RWPE2 (cell line): ENCODE measurements around the gene ANKRD42.

ENCODE experiments used
- ATAC-seq: fragments of 200-7000 bp; cut with Tn5 transposase; 3 replicates; pipeline ENCODE4 v1.9.1; 2021; ENCODE audit warnings: low read depth
- DNase-seq: peaks from one replicate; pipeline ENCODE4 v3.0.0-alpha.2; 2020; ENCODE audit warnings: low spot score
- H3K27ac ChIP-seq: fragments of 450-650 bp; 2 replicates; pipeline ENCODE4 v1.5.1; 2017; ENCODE audit warnings: mild to moderate bottlenecking; ENCODE audit not compliant: poor library complexity, severe bottlenecking
- H3K27me3 ChIP-seq: fragments of 250-450 bp; sonication (Bioruptor Pico); 2 replicates; pipeline ENCODE4 v1.5.1; 2021; ENCODE audit warnings: mild to moderate bottlenecking, moderate library complexity; ENCODE audit not compliant: insufficient read depth, poor library complexity, severe bottlenecking
- H3K36me3 ChIP-seq: fragments of 250-450 bp; sonication (Bioruptor Pico); 2 replicates; pipeline ENCODE4 v1.5.1; 2020; ENCODE audit warnings: low read depth, mild to moderate bottlenecking, moderate library complexity
- H3K4me1 ChIP-seq: fragments of 250-450 bp; sonication (Bioruptor Pico); 2 replicates; pipeline ENCODE4 v1.5.1; 2021; ENCODE audit warnings: mild to moderate bottlenecking, moderate library complexity; ENCODE audit not compliant: insufficient read depth, poor library complexity, severe bottlenecking
- H3K4me3 ChIP-seq: fragments of 250-450 bp; sonication (Bioruptor Pico); 2 replicates; pipeline ENCODE4 v1.5.1; 2021; ENCODE audit warnings: mild to moderate bottlenecking, moderate library complexity; ENCODE audit not compliant: severe bottlenecking
- H3K9me3 ChIP-seq: fragments of 250-450 bp; sonication (Bioruptor Pico); 2 replicates; pipeline ENCODE4 v1.5.1; 2021; ENCODE audit warnings: mild to moderate bottlenecking, moderate library complexity; ENCODE audit not compliant: severe bottlenecking
- TF ChIP-seq, protein P1 (sequence below): fragments of 450-650 bp; IDR thresholded peaks from one replicate; pipeline ENCODE4 v1.5.1; 2017; ENCODE audit warnings: mild to moderate bottlenecking, moderate library complexity; ENCODE audit not compliant: poor library complexity, severe bottlenecking

Gene ANKRD42

DNA sequence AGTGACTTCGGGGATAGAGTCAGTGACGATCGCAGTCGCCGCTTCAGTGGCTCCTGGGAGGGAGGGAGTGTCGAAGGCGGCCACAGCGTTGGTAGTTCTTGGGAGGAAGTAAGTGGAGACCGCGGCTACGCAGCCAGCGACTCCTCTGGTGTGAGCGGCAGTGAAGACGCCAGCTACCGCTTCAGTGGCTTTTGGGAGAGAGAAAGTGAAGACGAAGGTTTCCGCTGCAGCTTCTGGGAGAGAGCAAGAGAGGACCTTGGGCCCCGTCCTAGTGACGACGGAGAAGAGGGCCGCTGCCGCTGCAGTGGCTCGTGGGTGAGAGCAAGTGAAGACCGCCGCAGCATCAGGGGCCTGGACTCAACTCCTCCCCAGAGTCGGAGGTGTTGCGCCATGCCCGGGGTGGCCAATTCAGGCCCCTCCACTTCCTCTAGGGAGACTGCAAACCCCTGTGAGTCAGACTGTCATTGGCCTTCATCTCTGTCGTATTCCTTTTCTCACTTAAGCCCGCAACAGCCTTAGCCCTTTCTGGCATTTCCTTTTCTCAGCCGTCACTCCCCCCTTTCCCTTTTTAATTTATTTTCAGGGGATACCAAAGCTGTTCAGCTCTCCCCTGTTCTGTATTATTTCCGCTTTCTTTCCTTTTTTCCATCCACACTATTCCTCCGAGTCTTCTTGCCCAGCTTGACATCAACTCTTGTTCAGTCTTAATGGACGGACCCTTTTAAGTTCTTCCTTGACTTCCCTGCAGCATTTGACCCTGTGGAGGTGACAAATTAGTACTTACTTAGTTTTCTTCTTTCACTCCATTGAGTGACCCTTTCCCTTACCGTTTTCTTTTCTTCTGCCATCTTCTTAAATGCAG, 1.0 kb downstream of the ANKRD42 start:
- Histone ChIP-seq H3K27ac (peak overlapping the region; percentile 45), H3K4me3 (peak overlapping the region; percentile 83), H3K9me3 (no peaks in the 10 kb centered on the region), H3K27me3 (no peaks in the 10 kb centered on the region), H3K4me1 (peaks cover 13% of the 10 kb centered on the region), H3K36me3 (peaks cover 37% of the 10 kb centered on the region)
- TF ChIP-seq, protein P1, sequence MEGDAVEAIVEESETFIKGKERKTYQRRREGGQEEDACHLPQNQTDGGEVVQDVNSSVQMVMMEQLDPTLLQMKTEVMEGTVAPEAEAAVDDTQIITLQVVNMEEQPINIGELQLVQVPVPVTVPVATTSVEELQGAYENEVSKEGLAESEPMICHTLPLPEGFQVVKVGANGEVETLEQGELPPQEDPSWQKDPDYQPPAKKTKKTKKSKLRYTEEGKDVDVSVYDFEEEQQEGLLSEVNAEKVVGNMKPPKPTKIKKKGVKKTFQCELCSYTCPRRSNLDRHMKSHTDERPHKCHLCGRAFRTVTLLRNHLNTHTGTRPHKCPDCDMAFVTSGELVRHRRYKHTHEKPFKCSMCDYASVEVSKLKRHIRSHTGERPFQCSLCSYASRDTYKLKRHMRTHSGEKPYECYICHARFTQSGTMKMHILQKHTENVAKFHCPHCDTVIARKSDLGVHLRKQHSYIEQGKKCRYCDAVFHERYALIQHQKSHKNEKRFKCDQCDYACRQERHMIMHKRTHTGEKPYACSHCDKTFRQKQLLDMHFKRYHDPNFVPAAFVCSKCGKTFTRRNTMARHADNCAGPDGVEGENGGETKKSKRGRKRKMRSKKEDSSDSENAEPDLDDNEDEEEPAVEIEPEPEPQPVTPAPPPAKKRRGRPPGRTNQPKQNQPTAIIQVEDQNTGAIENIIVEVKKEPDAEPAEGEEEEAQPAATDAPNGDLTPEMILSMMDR = no peak
- DNase-seq = peak; percentile 66
- ATAC-seq = peak; percentile 71

DNA sequence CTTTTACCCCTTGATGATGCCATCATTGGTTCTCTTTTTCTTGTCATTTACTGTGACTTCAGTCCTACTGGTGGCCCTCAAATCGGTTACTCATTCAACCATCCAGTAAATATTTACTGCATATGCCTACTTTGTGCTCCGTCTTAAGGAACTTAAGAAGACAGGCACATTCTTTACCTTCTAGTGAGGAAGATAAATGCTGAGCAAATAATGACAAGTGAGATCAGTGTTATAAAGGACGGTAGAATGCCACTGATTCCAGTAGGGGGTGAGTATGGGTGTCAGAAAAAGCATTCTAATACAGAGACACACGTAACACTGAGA, 1.6 kb downstream of the ANKRD42 start:
- H3K27ac ChIP-seq = peak overlapping the region; percentile 45
- H3K4me1 ChIP-seq = peaks cover 13% of the 10 kb centered on the region
- no peak for ATAC-seq
- peaks cover 37% of the 10 kb centered on the region for H3K36me3 ChIP-seq
- DNase-seq = no peak
- TF ChIP-seq, protein P1 = no peak
- H3K27me3 ChIP-seq = no peaks in the 10 kb centered on the region
- H3K4me3 ChIP-seq = peak overlapping the region; percentile 83
- no peaks in the 10 kb centered on the region for H3K9me3 ChIP-seq

- ATAC-seq = no peak
- Histone ChIP-seq H3K4me3 (peak overlapping the region; percentile 83), H3K27me3 (no peaks in the 10 kb centered on the region), H3K27ac (no peak overlapping the region), H3K36me3 (peaks cover 33% of the 10 kb centered on the region), H3K4me1 (peaks cover 13% of the 10 kb centered on the region), H3K9me3 (no peaks in the 10 kb centered on the region)
- TF ChIP-seq, protein P1 = no peak
- DNase-seq = no peak
These were observed 2.1 kb downstream of the ANKRD42 start for GRCh38 chr11:83195649-83196048.

DNA sequence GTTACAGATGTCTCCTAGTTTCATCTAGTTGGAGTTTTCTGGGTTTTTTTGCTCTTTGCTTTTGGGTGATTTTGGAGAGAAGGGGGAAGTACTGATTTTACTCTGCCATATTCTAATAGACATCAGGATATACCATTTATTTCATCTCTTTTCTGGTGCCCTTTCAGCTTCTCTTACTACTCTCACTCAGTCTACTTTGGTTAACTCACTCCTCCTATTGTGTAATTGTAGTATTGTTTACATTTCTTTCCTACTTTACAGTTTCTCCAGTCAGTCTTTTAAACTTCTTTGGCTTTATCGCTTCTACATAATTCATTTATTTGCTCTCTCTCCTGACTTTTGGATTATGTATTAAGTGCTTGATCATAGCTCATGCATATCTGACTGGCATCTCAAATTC, 6.5 kb downstream of the ANKRD42 start:
- no peak for ATAC-seq
- Histone ChIP-seq H3K36me3 (peaks cover 11% of the 10 kb centered on the region), H3K27me3 (no peaks in the 10 kb centered on the region), H3K27ac (no peak overlapping the region), H3K4me1 (peaks cover 5% of the 10 kb centered on the region), H3K9me3 (no peaks in the 10 kb centered on the region), H3K4me3 (no peak overlapping the region)
- no peak for DNase-seq
- TF ChIP-seq, protein P1 = no peak

- H3K27me3 ChIP-seq = no peaks in the 10 kb centered on the region
- H3K4me3 ChIP-seq = no peak overlapping the region
- H3K4me1 ChIP-seq = no peaks in the 10 kb centered on the region
- H3K27ac ChIP-seq = no peak overlapping the region
- ATAC-seq = no peak
- no peaks in the 10 kb centered on the region for H3K9me3 ChIP-seq
- TF ChIP-seq, protein P1 = no peak
- DNase-seq = no peak
- H3K36me3 ChIP-seq = peaks cover 31% of the 10 kb centered on the region
These were observed 12.2 kb downstream of the ANKRD42 start for GRCh38 chr11:83205608-83206185.
